Nephron progenitor cell (in vitro differentiated cells): ENCODE measurements around the gene PADI2.

Experiments used
- DNase-seq: peaks from one replicate; pipeline ENCODE4 v3.0.0; 2021
- H3K27ac Mint-ChIP-seq: 2 replicates; pipeline ENCODE4 v1.8.0; 2021; ENCODE audit warnings: mild to moderate bottlenecking, moderate library complexity, mixed read lengths
- H3K27me3 Mint-ChIP-seq: 2 replicates; pipeline ENCODE4 v1.8.0; 2021; ENCODE audit warnings: mild to moderate bottlenecking, low read depth, mixed read lengths; ENCODE audit not compliant: poor library complexity
- H3K36me3 Mint-ChIP-seq: 2 replicates; pipeline ENCODE4 v1.8.0; 2021; ENCODE audit warnings: low read depth, mixed read lengths
- H3K4me1 Mint-ChIP-seq: 2 replicates; pipeline ENCODE4 v1.8.0; 2021; ENCODE audit warnings: mixed read lengths
- H3K4me3 Mint-ChIP-seq: 2 replicates; pipeline ENCODE4 v1.8.0; 2021; ENCODE audit warnings: mild to moderate bottlenecking, moderate library complexity, mixed read lengths
- H3K9me3 Mint-ChIP-seq: 2 replicates; pipeline ENCODE4 v1.8.0; 2021; ENCODE audit warnings: mild to moderate bottlenecking, moderate library complexity, mixed read lengths
- CTCF ChIP-seq: fragments of 200-600 bp; sonication (generic); IDR thresholded peaks from 2 replicates; pipeline ENCODE4 v1.5.0; 2021; ENCODE audit warnings: antibody characterized with exemption

Gene PADI2

GRCh38 chr1:17096584-17096983 is 22.7 kb downstream of the PADI2 start:
- H3K4me1 Mint-ChIP-seq: peaks cover 63% of the 10 kb centered on the region
- no peak overlapping the region for H3K4me3 Mint-ChIP-seq
- no peaks in the 10 kb centered on the region for H3K36me3 Mint-ChIP-seq
- H3K27ac Mint-ChIP-seq: no peak overlapping the region
- no peak for DNase-seq
- peaks cover 13% of the 10 kb centered on the region for H3K27me3 Mint-ChIP-seq
- peaks cover 8% of the 10 kb centered on the region for H3K9me3 Mint-ChIP-seq
- TF ChIP-seq CTCF: no peak

GRCh38 chr1:17095141-17095540 is 24.1 kb downstream of the PADI2 start:
- no peak for DNase-seq
- TF ChIP-seq CTCF: no peak
- peaks cover 56% of the 10 kb centered on the region for H3K4me1 Mint-ChIP-seq
- no peak overlapping the region for H3K4me3 Mint-ChIP-seq
- peaks cover 8% of the 10 kb centered on the region for H3K9me3 Mint-ChIP-seq
- H3K36me3 Mint-ChIP-seq: no peaks in the 10 kb centered on the region
- H3K27me3 Mint-ChIP-seq: peaks cover 11% of the 10 kb centered on the region
- H3K27ac Mint-ChIP-seq: no peak overlapping the region

- H3K27me3 Mint-ChIP-seq: peaks cover 14% of the 10 kb centered on the region
- no peak for DNase-seq
- no peak overlapping the region for H3K4me3 Mint-ChIP-seq
- no peak overlapping the region for H3K27ac Mint-ChIP-seq
- H3K36me3 Mint-ChIP-seq: no peaks in the 10 kb centered on the region
- H3K9me3 Mint-ChIP-seq: peaks cover 8% of the 10 kb centered on the region
- H3K4me1 Mint-ChIP-seq: peaks cover 51% of the 10 kb centered on the region
- no peak for TF ChIP-seq CTCF
Observed at GRCh38 chr1:17094664-17095063, 24.6 kb downstream of the PADI2 start.

- Mint-ChIP-seq H3K4me3 (no peak overlapping the region), H3K9me3 (peaks cover 8% of the 10 kb centered on the region), H3K4me1 (peaks cover 43% of the 10 kb centered on the region), H3K27me3 (peaks cover 16% of the 10 kb centered on the region), H3K27ac (no peak overlapping the region), H3K36me3 (no peaks in the 10 kb centered on the region)
- no peak for DNase-seq
- TF ChIP-seq CTCF: no peak
Observed at GRCh38 chr1:17093822-17094393, 25.3 kb downstream of the PADI2 start.

GRCh38 chr1:17091252-17091651 is 28.0 kb downstream of the PADI2 start:
- H3K27me3 Mint-ChIP-seq: peaks cover 20% of the 10 kb centered on the region
- DNase-seq: no peak
- H3K4me1 Mint-ChIP-seq: peaks cover 20% of the 10 kb centered on the region
- peaks cover 8% of the 10 kb centered on the region for H3K9me3 Mint-ChIP-seq
- no peak overlapping the region for H3K4me3 Mint-ChIP-seq
- no peak overlapping the region for H3K27ac Mint-ChIP-seq
- H3K36me3 Mint-ChIP-seq: no peaks in the 10 kb centered on the region
- no peak for TF ChIP-seq CTCF

GRCh38 chr1:17089506-17089905 is 29.7 kb downstream of the PADI2 start:
- peaks cover 8% of the 10 kb centered on the region for H3K9me3 Mint-ChIP-seq

More at GRCh38 chr1:17089506-17089905, 29.7 kb downstream of the PADI2 start:
- peaks cover 4% of the 10 kb centered on the region for H3K4me1 Mint-ChIP-seq
- no peak overlapping the region for H3K4me3 Mint-ChIP-seq
- no peak for TF ChIP-seq CTCF
- H3K27me3 Mint-ChIP-seq: peaks cover 23% of the 10 kb centered on the region
- H3K27ac Mint-ChIP-seq: no peak overlapping the region
- DNase-seq: no peak
- no peaks in the 10 kb centered on the region for H3K36me3 Mint-ChIP-seq
